ENCODE data around the gene ZNF777. TPM values are rescaled to one million over a fixed set of nuclear protein-coding genes. Genes with fewer than 3 reads are reported as not detected.

ZNF777 gene
- polyA plus RNA-seq, 1 donor from 2014 or later = 6.1 TPM

GRCh38 chr7:149440222-149440621 is 20.6 kb downstream of the ZNF777 start:
- no peaks in the 10 kb centered on the region for H3K79me2 ChIP-seq (replicated peaks; ENCODE audit: insufficient read depth, low read length)
- H2AFZ ChIP-seq (ENCODE audit: low read depth, low read length) = no peak overlapping the region
- no peak overlapping the region for H3K9ac ChIP-seq (ENCODE audit: low read length)
- H3K36me3 ChIP-seq (ENCODE audit: insufficient read depth, low read length) = no peaks in the 10 kb centered on the region
- no peaks in the 10 kb centered on the region for H3K9me3 ChIP-seq (ENCODE audit: low read length)
- H3K4me2 ChIP-seq (ENCODE audit: low read length) = no peak overlapping the region
- H3K9me2 ChIP-seq (ENCODE audit: insufficient read depth, low read length) = no peaks in the 10 kb centered on the region
- H3K27ac ChIP-seq (ENCODE audit: low read length) = no peak overlapping the region
- no peaks in the 10 kb centered on the region for H3K27me3 ChIP-seq (ENCODE audit: insufficient read depth, low read depth, low read length)
- TF ChIP-seq REST (IDR thresholded peaks at IDR 0.05; ENCODE audit: borderline replicate concordance) (no peak), TAF1 (IDR thresholded peaks at IDR 0.05; ENCODE audit: low read depth) (no peak), MXI1 (conservative IDR thresholded peaks at IDR 0.05; ENCODE audit: poor library complexity, severe bottlenecking) (no peak), EZH2 (IDR thresholded peaks at IDR 0.05; ENCODE audit: borderline replicate concordance, insufficient read depth, low read length, poor library complexity, severe bottlenecking) (no peak), POLR2AphosphoS5 (IDR thresholded peaks at IDR 0.05) (no peak), CTCF (IDR thresholded peaks at IDR 0.05; ENCODE audit: poor library complexity, severe bottlenecking) (no peak), EP300 (conservative IDR thresholded peaks at IDR 0.05; ENCODE audit: poor library complexity, severe bottlenecking) (no peak), SMC3 (conservative IDR thresholded peaks at IDR 0.05; ENCODE audit: poor library complexity) (no peak), RAD21 (conservative IDR thresholded peaks at IDR 0.05) (no peak)
- no peak overlapping the region for H3K4me3 ChIP-seq (ENCODE audit: low read length)
- H4K20me1 ChIP-seq (ENCODE audit: insufficient read depth) = no peaks in the 10 kb centered on the region
- H3F3A ChIP-seq (ENCODE audit: insufficient read depth, low read length, poor library complexity, severe bottlenecking) = no peaks in the 10 kb centered on the region

GRCh38 chr7:149436358-149436757 is 24.5 kb downstream of the ZNF777 start:
- no peaks in the 10 kb centered on the region for H4K20me1 ChIP-seq (ENCODE audit: insufficient read depth)
- no peaks in the 10 kb centered on the region for H3K9me2 ChIP-seq (ENCODE audit: insufficient read depth, low read length)
- no peaks in the 10 kb centered on the region for H3K9me3 ChIP-seq (ENCODE audit: low read length)
- H3K4me2 ChIP-seq (ENCODE audit: low read length) = no peak overlapping the region
- no peak overlapping the region for H3K9ac ChIP-seq (ENCODE audit: low read length)
- no peaks in the 10 kb centered on the region for H3F3A ChIP-seq (ENCODE audit: insufficient read depth, low read length, poor library complexity, severe bottlenecking)
- H3K27ac ChIP-seq (ENCODE audit: low read length) = no peak overlapping the region
- H2AFZ ChIP-seq (ENCODE audit: low read depth, low read length) = no peak overlapping the region
- peaks cover 9% of the 10 kb centered on the region for H3K36me3 ChIP-seq (ENCODE audit: insufficient read depth, low read length)
- H3K79me2 ChIP-seq (replicated peaks; ENCODE audit: insufficient read depth, low read length) = no peaks in the 10 kb centered on the region
- no peak for TF ChIP-seq EZH2 (IDR thresholded peaks at IDR 0.05; ENCODE audit: borderline replicate concordance, insufficient read depth, low read length, poor library complexity, severe bottlenecking)
- no peak for TF ChIP-seq MXI1 (conservative IDR thresholded peaks at IDR 0.05; ENCODE audit: poor library complexity, severe bottlenecking)
- no peak for TF ChIP-seq REST (IDR thresholded peaks at IDR 0.05; ENCODE audit: borderline replicate concordance)
- no peak for TF ChIP-seq TAF1 (IDR thresholded peaks at IDR 0.05; ENCODE audit: low read depth)
- no peak for TF ChIP-seq CTCF (IDR thresholded peaks at IDR 0.05; ENCODE audit: poor library complexity, severe bottlenecking)
- TF ChIP-seq POLR2AphosphoS5 (IDR thresholded peaks at IDR 0.05) = no peak
- no peak for TF ChIP-seq SMC3 (conservative IDR thresholded peaks at IDR 0.05; ENCODE audit: poor library complexity)
- no peak for TF ChIP-seq RAD21 (conservative IDR thresholded peaks at IDR 0.05)
- TF ChIP-seq EP300 (conservative IDR thresholded peaks at IDR 0.05; ENCODE audit: poor library complexity, severe bottlenecking) = no peak
- H3K27me3 ChIP-seq (ENCODE audit: insufficient read depth, low read depth, low read length) = no peaks in the 10 kb centered on the region
- H3K4me3 ChIP-seq (ENCODE audit: low read length) = no peak overlapping the region
